GM10266 (cell line): ENCODE data around the gene GLE1.
A peak's percentile ranks its signal among the peaks of the same experiment; 100 is the strongest.

Source experiments
- DNase-seq: peaks from one replicate; pipeline ENCODE4 v3.0.0; 2012; ENCODE audit errors: extremely low spot score
- CTCF ChIP-seq: IDR thresholded peaks from 2 replicates; pipeline ENCODE4 v1.5.1; 2012; ENCODE audit warnings: mild to moderate bottlenecking, low read depth; ENCODE audit not compliant: control insufficient read depth, insufficient read depth; ENCODE audit errors: missing control alignments

GLE1 gene

GRCh38 chr9:128552153-128552743 lies 47.7 kb downstream of the GLE1 start, which contains the start of gene SPTAN1:
Gene SPTAN1 (plus strand): TSS chr9:128552587. CDS start chr9:128566741, 14,154 bp downstream.
- DNase-seq: peak; percentile 99
- no peak for TF ChIP-seq CTCF

- TF ChIP-seq CTCF: no peak
- no peak for DNase-seq
Observed at GRCh38 chr9:128552744-128553440, 48.4 kb downstream of the GLE1 start.

- DNase-seq: no peak
- TF ChIP-seq CTCF: no peak
Observed at GRCh38 chr9:128553728-128554127, 49.2 kb downstream of the GLE1 start.

GRCh38 chr9:128554155-128554862 lies 49.8 kb downstream of the GLE1 start:
- TF ChIP-seq CTCF: peak; percentile 2
- DNase-seq: peak; percentile 18

GRCh38 chr9:128555180-128555721 lies 50.7 kb downstream of the GLE1 start:
- DNase-seq: no peak
- no peak for TF ChIP-seq CTCF

GRCh38 chr9:128556276-128556675 lies 51.8 kb downstream of the GLE1 start:
- no peak for TF ChIP-seq CTCF

GRCh38 chr9:128556926-128557634 lies 52.6 kb downstream of the GLE1 start:
- DNase-seq: no peak
- TF ChIP-seq CTCF: no peak

More at GRCh38 chr9:128556276-128556675, 51.8 kb downstream of the GLE1 start:
- DNase-seq: no peak
